Renal cortex interstitium (tissue), 11 donors: Measurements from ENCODE around the gene ZBTB18. TPM values are rescaled to one million over a fixed set of nuclear protein-coding genes. Genes with fewer than 3 reads are reported as not detected.

Experiments
- DNase-seq, 11 donors: peaks; one replicate each; pipeline ENCODE4 v3.0.0-alpha.2; 2013; ENCODE audit warnings: low read depth in 9 of 11, low spot score in 4 of 11; ENCODE audit errors: extremely low read depth in 1 of 11
- polyA plus RNA-seq, 3 donors: library from polyadenylated mRNA; unstranded; fragments of 120-200 nt; gene quantifications; one replicate each; pipeline ENCODE4 v1.2.1, GENCODE V29; 2013; ENCODE audit not compliant: insufficient read length in 3 of 3

ZBTB18 gene
- polyA plus RNA-seq, 3 donors, result 22.3 to 26.9 (median 24.9) TPM

- no peak for DNase-seq
Measured at GRCh38 chr1:244053831-244054230, 2.7 kb downstream of the ZBTB18 start.

DNA sequence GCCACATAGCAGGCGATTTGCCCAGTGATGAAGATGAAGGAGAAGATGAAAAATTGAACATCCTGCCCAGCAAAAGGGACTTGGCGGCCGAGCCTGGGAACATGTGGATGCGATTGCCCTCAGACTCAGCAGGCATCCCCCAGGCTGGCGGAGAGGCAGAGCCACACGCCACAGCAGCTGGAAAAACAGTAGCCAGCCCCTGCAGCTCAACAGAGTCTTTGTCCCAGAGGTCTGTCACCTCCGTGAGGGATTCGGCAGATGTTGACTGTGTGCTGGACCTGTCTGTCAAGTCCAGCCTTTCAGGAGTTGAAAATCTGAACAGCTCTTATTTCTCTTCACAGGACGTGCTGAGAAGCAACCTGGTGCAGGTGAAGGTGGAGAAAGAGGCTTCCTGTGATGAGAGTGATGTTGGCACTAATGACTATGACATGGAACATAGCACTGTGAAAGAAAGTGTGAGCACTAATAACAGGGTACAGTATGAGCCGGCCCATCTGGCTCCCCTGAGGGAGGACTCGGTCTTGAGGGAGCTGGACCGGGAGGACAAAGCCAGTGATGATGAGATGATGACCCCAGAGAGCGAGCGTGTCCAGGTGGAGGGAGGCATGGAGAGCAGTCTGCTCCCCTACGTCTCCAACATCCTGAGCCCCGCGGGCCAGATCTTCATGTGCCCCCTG lies 3.3 kb downstream of the ZBTB18 start:
- DNase-seq, result no peak

GRCh38 chr1:244054924-244055263 lies 3.8 kb downstream of the ZBTB18 start:
- no peak for DNase-seq

DNA sequence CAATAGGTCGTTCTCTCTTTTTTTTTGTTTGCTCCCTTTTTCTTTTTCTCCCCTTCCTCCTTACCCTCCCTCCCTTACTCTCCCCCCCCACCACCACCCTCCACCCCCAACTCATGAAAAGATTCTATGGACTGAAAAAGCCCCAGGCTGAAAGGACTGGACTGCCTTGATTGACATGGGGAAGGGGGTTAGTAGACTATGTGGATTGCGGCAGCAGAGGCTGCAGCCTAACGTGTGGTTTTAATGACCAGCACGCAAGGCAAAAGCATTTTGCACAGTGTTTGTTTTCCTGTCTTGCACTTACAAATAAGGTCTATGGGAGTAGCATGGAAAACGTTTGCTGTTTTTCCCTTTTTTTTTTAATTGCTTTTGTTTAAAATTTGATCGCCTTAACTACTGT lies 5.5 kb downstream of the ZBTB18 start:
- DNase-seq, result no peak

DNA sequence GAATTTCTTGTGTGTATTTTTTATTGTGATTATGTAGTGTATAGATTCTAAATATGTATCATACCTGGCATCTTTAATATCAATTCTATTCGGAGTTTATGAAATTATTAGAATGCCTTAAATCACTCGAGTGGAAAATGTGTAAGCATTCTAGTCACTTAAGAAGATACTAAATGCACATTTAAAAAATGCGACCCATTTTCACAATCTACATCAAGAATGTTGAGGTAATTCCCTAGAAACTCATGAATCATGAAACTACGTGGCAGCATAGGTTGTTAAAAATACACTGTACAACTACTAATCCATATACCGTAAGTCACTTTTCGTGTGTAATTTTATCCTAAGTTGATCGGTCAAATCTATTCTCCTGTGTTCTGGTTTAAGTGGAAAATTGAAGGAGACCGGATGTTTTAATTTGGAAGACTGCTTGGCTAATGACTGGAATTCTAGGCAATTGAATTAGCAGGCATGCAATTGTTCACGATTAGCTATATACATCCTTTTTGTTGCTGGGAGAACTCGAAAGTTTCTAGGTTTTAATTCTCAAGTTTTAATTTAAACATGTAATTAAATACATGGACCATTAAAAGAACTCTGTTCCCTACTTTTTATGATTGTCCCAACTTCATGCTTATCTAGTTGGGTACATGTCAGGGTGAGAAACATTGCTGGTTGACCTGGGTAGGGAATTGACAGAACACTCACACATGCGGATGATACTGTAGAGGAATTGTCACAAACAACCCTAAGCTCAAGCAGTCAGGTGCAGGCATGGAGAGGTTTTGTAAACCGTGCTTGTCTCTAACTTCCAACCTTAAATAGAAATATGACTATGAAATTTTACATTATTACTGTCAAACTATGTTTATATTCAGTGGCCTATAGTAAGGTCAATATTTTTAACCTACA lies 6.6 kb downstream of the ZBTB18 start:
- no peak for DNase-seq

DNA sequence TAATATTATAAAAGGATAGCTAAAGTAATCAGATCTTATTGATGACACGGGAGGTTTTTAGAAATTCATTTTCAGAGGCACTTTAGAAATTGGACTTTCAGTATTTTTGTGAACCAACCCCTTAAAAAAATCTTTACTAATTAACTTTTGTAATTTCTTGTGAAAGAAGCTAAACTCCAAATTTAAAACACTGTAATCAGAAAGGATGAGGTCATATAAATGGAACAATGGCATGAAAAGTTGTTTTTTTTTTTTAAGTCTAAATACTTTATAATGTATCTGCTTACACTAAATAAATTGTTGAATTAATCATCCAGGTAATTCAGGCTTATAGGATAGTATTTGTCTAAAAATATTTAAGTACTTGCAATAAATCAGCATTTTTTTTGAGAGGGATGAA lies 9.0 kb downstream of the ZBTB18 start:
- DNase-seq, result no peak

DNA sequence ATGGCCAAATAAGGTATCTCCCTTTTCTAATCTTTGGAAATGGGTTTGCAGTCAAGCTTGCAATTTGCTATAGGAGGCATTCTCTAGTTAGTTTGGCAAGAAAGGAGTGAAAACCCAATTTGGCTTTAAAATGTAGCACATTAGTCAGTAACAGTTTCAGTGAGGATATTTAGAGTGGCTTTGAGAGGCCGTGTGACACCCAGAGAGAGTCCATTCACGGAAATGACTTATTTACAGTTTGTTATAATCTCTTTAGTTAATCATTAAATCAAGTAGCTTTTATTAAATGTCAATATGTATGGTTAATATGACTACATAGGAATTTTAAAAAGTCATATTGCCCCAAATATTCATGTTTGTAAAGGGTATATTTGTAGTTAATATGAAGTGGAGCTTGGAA lies 9.6 kb downstream of the ZBTB18 start:
- no peak for DNase-seq

GRCh38 chr1:244062156-244062725 lies 11.2 kb downstream of the ZBTB18 start:
- no peak for DNase-seq

DNA sequence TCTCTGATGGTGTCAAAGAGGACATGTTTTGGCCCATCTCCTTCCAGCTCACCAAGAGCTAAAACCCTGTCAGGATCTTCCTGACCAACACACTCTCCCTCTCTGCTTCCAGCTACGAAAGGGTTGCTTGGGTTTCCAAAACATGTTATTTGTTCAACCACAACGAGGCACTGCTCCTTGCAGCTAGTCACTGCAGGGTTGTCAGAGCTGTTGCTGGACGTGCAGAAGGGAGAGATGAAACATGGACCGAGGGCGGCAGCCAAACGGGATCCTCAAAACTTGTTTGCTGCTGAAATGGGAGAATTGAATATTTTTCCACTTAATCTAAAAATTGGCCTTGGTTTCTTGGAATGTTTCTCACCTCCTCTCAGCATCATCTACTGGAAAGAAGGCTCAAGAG lies 12.4 kb downstream of the ZBTB18 start:
- no peak for DNase-seq

DNA sequence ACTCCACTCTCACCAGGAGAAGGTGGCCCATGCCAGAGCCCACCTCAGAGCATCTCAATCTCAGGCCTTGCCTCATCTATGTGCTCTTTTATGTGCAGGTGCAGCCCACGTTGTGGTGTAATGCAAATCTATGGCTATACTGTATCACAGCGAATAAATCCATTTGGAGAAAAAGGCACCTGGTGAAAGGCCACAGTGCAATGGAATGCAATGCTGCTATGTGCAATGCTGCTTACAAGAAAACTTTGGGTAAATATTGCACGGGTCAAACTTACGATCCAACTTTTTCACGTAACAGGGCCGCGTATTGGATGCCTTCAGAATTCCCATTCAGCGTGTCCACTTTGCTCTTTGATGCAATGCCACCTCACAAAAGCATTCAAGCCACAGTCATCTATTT lies 13.5 kb downstream of the ZBTB18 start:
- no peak for DNase-seq

DNA sequence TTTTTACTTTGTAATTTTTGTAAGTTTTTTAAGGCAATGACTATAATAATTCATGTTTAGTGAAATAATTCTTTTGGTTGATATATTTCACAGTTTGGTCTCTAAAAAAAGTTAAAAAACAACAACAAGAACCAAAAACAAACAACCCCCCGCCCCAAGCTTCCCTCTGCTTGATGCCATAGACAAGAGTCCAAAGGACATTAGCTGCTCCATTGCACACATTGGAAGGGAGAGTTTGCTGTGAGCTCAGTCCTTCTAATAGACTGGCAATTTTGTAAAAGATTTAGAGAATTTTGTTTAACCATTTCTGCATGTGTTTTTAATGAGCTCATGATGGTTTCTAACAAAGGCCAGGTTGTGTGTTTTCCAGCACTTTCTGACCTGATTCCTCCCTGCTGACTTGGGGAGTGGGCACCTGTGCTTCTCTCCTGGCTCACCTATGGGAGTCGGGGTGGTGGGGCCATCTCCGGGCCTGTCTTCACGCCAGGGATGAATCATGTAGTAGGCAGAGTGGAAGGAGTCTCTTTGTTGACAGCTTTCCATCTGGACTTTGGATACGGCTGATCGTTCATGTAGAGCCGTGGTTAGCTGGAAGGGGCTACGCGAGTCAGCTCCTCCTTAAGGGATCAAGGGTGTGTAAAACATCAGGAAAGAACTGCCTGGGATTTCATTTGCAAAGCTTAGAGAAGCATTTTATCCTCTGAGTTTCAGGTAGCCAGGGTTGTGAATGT lies 14.1 kb downstream of the ZBTB18 start:
- DNase-seq, result peak in 1 of 11 donors; percentile 62

DNA sequence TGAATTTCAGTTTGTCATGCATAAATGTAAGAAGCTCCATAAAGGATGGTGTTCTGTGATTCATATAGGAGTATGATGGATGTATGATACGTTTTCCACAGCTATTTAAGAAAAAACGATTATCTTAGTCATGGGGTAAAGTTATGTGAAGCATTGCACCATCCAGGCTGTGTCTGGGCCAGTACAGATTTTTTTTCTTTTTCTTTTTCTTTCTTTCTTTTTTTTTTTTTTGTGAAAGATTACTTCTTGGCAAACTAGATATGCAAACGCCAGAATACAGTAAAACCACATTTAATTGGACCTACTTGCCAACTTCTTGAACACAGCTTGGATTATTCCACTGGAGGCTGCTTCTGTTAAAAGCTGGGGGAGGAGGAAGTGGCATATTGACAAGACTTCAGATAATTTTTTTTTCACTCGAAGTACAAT lies 14.9 kb downstream of the ZBTB18 start:
- no peak for DNase-seq

DNA sequence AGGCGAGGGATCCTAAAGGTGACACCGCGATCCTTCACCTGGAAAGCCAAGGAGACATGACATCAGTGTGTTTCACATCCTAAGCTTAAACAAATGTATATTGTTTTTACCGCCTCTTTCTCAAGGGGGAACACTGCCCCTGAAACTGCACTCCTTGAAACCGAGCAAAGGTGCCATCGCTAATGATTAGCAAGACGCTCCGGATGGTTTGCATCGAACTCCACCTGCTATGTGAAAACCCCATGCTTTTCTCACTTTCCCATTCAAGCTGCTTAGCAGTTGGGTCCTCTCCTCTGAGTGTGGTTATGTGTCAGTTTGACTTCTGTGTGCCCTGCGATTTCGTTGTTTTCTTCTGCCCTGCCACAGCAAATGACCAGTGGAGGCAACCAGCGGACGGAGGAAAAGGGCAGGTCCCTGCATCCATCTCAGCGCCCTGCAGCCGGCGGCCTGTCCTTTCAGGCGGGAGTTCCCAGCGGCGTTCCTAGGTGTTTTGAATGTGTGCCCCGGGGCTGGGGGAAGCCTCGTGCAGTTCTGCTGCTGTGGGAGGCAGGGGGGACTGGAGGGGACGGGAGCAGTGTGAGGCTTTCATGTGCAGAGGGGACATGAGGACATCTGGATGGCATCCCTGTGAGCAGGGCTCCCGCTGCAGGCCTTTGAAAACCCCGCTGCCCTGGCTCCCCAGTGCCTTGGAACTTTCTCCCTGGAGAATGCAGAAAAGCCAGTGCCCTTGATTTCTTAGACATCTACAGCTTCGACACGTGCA lies 16.1 kb downstream of the ZBTB18 start:
- no peak for DNase-seq

- no peak for DNase-seq
Measured at GRCh38 chr1:244067893-244068292, 16.8 kb downstream of the ZBTB18 start.

GRCh38 chr1:244068567-244068966 lies 17.5 kb downstream of the ZBTB18 start:
- DNase-seq, result no peak

DNA sequence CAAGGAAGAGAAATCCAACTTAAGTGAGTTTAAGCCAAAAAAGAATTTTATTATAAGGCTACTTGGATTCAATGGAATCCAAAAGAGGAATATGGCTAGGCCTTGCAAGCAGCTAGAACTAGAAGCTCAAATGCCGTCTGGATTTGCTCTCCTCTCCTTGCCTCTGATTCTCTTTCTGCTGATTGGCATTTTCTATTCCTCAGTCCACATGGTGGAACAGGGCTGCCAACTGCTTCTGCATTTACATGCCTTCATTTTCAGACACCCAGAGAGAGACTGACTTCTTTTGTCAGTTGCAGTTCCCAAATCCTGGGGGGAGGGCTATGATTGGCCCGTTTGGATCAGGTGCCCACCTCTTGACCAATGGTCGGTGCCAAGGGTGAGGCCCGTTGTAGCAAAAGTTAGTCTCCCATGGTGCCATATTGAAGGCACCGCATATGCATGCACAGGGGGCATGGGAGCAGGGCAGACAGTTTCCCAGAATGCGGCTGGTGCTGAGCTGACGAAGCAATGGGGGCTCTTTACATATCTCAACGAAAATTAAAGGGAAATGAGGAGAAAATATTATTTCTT lies 18.3 kb downstream of the ZBTB18 start:
- DNase-seq, result no peak

DNA sequence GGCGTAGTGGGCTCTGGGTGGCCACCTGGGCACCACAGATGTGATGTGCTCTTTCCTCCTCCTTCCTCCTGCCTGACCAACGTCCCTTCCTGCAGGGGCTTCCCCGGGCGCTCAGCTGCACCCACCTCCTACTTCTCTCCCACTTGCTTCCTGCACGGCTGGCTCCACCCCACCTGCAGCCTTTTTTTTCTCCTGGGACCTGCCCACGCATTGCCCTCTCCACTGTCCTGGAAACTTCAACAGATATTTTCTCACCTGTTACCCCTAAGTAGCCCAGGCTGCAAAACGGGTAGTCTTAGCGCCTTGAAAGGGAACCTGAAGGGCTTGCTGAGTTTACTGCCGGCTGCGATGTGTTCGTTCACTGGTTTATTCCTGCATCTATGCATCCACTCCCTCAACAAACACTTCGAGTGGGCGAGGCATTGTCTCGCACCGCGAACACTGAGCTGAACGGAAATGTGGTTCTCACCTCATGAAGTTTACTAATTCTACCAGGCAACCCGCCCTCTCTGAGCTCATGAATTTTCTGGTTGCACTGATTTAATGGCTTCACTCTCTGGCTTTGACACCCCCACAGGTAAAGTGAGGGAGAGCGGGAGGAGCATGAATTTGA lies 23.6 kb downstream of the ZBTB18 start:
- DNase-seq, result no peak

GRCh38 chr1:244075247-244075722 lies 24.2 kb downstream of the ZBTB18 start:
- DNase-seq, result no peak
